NT2/D1 (cell line): ENCODE data around the gene ITIH4.

Source experiments
- DNase-seq: peaks from one replicate; pipeline ENCODE4 v3.0.0-alpha.2; 2011; ENCODE audit warnings: low read depth, low spot score
- H3K27me3 ChIP-seq: 2 replicates; pipeline ENCODE4 v1.6.0; 2011; ENCODE audit warnings: mild to moderate bottlenecking; ENCODE audit not compliant: insufficient read length, insufficient read depth
- H3K36me3 ChIP-seq: 2 replicates; pipeline ENCODE4 v1.6.1; 2011; ENCODE audit warnings: mild to moderate bottlenecking, low read length, mixed read lengths; ENCODE audit not compliant: insufficient read depth, insufficient read length
- H3K4me1 ChIP-seq: 2 replicates; pipeline ENCODE4 v1.5.1; 2011; ENCODE audit not compliant: insufficient read depth, insufficient read length
- H3K4me3 ChIP-seq: 2 replicates; pipeline ENCODE4 v1.5.1; 2011; ENCODE audit warnings: low read depth; ENCODE audit not compliant: insufficient read length
- H3K9ac ChIP-seq: 2 replicates; pipeline ENCODE4 v1.6.0; 2011; ENCODE audit warnings: low read depth; ENCODE audit not compliant: insufficient read length
- H3K9me3 ChIP-seq: 2 replicates; pipeline ENCODE4 v1.5.1; 2011; ENCODE audit warnings: mild to moderate bottlenecking, low read length; ENCODE audit not compliant: insufficient read depth
- SUZ12 ChIP-seq: IDR thresholded peaks from 2 replicates; pipeline ENCODE4 v1.6.1; 2011; ENCODE audit not compliant: insufficient read length, insufficient read depth; ENCODE audit errors: extremely low read depth
- YY1 ChIP-seq: IDR thresholded peaks from 2 replicates; pipeline ENCODE4 v1.6.1; 2011; ENCODE audit not compliant: insufficient read length, insufficient read depth
- ZNF274 ChIP-seq: IDR thresholded peaks from 2 replicates; pipeline ENCODE4 v1.6.1; 2011; ENCODE audit warnings: mild to moderate bottlenecking, low read depth, low read length

Gene ITIH4

DNA sequence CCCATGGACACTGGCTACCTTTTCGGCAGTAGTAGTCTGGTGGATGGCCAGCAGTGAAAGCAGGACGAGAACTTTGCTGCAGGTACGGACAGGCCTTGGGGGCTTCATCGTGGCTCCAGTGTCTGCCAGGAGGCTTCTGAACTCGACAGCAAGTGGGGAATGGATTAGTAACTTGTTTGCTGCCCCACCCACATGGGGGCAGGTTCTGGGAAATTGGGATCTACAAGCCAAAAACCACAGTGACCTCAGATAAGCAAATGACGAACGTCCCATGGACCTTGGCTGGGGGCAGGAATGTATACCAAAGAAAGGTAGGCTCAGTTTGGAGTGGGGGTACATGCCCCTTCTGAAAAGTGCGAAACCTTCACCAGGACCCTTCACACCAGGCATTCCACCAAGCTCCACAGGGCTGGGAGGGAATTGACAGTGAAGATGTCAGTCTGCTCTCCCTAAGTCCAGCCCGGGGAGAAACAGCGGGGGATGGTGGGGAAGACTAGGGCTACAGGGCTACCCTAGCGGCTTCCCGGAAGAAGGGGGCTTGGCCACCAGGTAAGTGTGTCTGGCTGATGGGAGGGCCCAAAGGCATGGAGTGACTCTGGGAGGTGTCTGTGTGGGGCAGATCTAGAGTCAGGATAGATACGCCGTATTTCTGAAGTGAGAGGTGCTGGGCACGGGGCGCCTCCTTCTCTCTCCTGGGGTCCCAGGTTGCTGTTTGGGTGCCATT is at the start of gene ITIH4:
Gene ITIH4, minus strand, starts transcription at position 138 of the 724 bp plus-strand sequence. Its CDS starts 30 bp downstream, at position 108.
- H3K9me3 ChIP-seq, result no peaks in the 10 kb centered on the region
- H3K4me1 ChIP-seq, result peaks cover 36% of the 10 kb centered on the region
- no peak for DNase-seq
- H3K4me3 ChIP-seq, result no peak within 1 kb of the TSS
- H3K9ac ChIP-seq, result no peak within 1 kb of the TSS
- TF ChIP-seq SUZ12, result no peak
- TF ChIP-seq YY1, result no peak
- TF ChIP-seq ZNF274, result no peak
- H3K36me3 ChIP-seq, result no peaks in the 10 kb centered on the region
- no peaks in the 10 kb centered on the region for H3K27me3 ChIP-seq

DNA sequence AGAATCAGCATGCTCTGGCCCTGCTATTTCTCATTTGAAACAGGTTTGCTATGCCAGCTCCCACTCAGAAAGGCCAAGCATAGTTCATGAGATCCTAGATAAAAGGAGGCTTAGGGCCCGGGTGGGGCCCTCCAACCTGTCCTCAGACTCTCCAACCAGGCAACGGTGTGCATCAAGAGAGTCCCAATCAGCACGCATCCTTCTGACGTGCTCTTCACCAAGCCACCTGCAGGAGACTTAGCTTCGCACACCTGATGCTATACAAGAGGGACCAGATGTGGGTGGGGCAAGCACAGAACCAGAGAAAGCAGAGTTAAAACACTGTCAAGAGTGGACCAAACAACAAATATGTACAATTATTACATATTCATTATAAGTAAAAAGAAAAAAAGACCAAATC is 49.6 kb upstream of the ITIH4 start:
- no peaks in the 10 kb centered on the region for H3K27me3 ChIP-seq
- TF ChIP-seq ZNF274 (no peak), YY1 (no peak)
- DNase-seq, result no peak
- no peaks in the 10 kb centered on the region for H3K4me1 ChIP-seq
- peaks cover 8% of the 10 kb centered on the region for H3K36me3 ChIP-seq
- H3K4me3 ChIP-seq, result no peak overlapping the region
- no peak overlapping the region for H3K9ac ChIP-seq
- H3K9me3 ChIP-seq, result no peaks in the 10 kb centered on the region

DNA sequence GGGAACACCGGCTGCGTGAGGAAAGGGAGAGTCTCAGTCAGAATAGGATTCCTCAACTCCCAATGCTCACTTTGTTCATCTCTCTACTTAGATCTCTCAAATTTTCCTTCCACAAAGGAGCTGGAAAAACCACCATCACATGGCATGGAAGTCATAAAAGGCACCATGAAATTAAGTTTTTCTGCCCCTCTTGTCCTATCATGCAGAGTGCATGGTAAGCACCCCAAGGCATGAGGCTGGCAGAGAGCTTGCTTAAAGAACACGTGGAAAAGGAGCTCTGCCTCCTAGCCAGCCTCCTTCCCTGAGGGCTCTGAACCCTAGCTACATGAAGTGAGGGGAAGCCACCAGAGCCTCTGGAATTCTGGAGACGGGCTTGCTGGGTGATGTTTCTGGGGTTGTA is 49.1 kb upstream of the ITIH4 start:
- H3K27me3 ChIP-seq, result no peaks in the 10 kb centered on the region
- TF ChIP-seq ZNF274 (no peak), SUZ12 (no peak), YY1 (no peak)
- H3K4me3 ChIP-seq, result no peak overlapping the region
- no peaks in the 10 kb centered on the region for H3K4me1 ChIP-seq
- no peaks in the 10 kb centered on the region for H3K9me3 ChIP-seq
- no peak for DNase-seq
- no peak overlapping the region for H3K9ac ChIP-seq
- peaks cover 8% of the 10 kb centered on the region for H3K36me3 ChIP-seq

DNA sequence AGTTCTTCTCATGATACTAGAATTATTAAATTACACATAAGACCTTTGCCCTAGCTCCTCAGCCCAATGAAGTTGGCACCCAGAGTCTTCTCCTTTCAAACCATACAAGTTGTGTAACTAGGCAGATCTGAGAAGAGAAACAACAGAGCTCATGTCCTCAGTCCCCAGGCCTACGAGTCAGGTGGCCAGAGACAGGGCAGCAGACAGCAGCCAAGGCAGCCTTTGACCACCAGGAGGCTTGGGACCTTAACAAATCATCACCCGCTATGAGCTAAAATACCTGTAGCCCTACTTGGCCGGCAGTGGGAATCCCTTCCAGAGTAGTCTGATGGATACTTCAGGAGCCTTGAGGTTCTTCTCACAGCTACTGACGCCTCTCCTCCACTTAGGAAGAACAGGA is 48.6 kb upstream of the ITIH4 start:
- TF ChIP-seq SUZ12, result no peak
- no peak for TF ChIP-seq YY1
- TF ChIP-seq ZNF274, result no peak
- H3K4me3 ChIP-seq, result no peak overlapping the region
- no peak overlapping the region for H3K9ac ChIP-seq
- no peaks in the 10 kb centered on the region for H3K9me3 ChIP-seq
- no peaks in the 10 kb centered on the region for H3K27me3 ChIP-seq
- peaks cover 8% of the 10 kb centered on the region for H3K36me3 ChIP-seq
- no peak for DNase-seq
- no peaks in the 10 kb centered on the region for H3K4me1 ChIP-seq

DNA sequence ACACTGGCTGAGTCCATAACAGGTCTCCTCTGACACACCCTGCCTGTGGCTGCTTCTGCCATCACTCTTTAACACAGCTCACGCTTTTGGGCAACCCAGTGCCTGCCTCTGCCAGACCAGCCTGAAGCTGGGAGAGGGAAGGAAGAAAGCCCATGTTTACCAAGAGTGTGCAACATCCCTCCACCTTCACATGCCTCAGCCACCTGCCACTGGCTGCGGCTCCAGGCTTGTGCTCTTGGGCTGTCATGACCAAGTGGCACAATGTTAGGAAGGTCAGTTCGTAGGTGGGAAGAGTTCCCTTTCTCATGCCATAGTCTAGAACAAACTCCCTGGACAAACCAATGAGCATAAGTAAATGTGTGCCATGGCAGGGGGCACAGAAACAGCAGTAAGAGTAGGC is 46.6 kb upstream of the ITIH4 start:
- Histone ChIP-seq H3K27me3 (no peaks in the 10 kb centered on the region), H3K36me3 (peaks cover 7% of the 10 kb centered on the region), H3K4me1 (no peaks in the 10 kb centered on the region), H3K4me3 (no peak overlapping the region), H3K9me3 (no peaks in the 10 kb centered on the region), H3K9ac (no peak overlapping the region)
- no peak for DNase-seq
- no peak for TF ChIP-seq YY1
- TF ChIP-seq ZNF274, result no peak
- no peak for TF ChIP-seq SUZ12

DNA sequence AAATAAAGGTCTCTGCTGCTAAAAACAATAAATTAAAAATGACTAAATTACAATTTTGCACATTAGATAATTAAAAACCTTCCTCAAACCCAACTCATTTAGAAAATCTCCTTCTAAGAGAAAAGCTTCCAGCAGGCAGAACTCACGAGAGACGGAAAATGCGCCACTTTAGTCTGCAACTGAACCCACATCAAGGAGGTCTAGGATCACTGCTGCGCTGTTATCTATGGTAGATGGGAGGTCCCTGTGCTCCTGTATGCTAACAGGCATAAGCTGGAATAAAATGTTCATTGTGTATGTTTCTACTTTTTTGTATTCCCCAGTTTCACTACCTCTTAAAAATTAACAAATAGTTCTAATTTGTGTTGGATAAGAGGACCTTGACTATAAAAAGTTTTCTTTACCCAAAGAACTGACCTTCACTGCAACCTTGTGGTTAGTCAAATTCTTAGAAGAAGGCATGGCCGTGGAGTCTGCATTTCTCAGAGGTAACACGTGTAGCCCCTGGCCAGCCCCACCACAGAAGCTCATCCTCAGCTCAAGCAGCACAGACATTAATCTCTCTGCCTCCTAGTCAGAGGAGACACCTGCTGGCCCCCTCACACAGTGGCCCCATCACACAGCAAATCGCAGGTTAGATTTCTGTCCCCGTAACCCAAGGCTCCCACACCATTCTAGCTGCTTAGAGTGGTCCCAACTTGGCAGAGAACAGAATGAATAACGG is 44.6 kb upstream of the ITIH4 start:
- Histone ChIP-seq H3K36me3 (peaks cover 4% of the 10 kb centered on the region), H3K4me1 (no peaks in the 10 kb centered on the region), H3K9me3 (no peaks in the 10 kb centered on the region), H3K27me3 (no peaks in the 10 kb centered on the region), H3K9ac (no peak overlapping the region), H3K4me3 (no peak overlapping the region)
- no peak for TF ChIP-seq YY1
- TF ChIP-seq ZNF274, result no peak
- no peak for TF ChIP-seq SUZ12
- DNase-seq, result no peak

DNA sequence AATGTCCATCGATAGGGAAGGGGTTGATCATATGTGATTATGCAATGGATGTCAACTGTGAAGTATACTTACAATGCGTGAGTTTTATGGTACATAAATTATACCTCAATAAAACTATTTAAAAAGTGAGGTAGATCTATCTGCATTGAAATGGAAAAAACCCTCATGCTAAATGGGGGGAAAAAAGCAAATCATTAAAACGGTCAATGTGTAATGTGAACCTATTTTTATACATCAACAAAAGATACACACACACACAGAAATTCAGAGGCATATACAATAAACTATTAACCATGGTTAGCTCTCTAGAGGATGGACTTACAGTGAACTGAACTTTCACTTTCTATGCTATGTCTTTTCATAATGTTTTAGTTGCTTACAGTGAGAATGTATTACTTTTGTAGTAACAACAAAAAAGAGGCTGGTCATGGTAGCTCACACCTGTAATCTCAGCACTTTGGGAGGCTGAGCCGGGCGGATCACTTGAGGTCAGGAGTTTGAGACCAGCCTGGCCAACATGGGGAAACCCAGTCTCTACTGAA is 43.8 kb upstream of the ITIH4 start:
- no peaks in the 10 kb centered on the region for H3K36me3 ChIP-seq
- H3K9me3 ChIP-seq, result no peaks in the 10 kb centered on the region
- no peaks in the 10 kb centered on the region for H3K27me3 ChIP-seq
- H3K4me3 ChIP-seq, result no peak overlapping the region
- no peak overlapping the region for H3K9ac ChIP-seq
- TF ChIP-seq SUZ12 (no peak), ZNF274 (no peak), YY1 (no peak)
- H3K4me1 ChIP-seq, result no peaks in the 10 kb centered on the region
- no peak for DNase-seq
